HUES64 (cell line): ENCODE results near the gene BOD1.

Source experiments
- H3K27ac ChIP-seq: 2 replicates; pipeline ENCODE4 v1.7.0; 2013; ENCODE audit warnings: low read depth, low read length, inconsistent platforms
- H3K27me3 ChIP-seq: 2 replicates; pipeline ENCODE4 v1.6.1; 2013; ENCODE audit warnings: mild to moderate bottlenecking, low read length; ENCODE audit not compliant: insufficient read depth
- H3K36me3 ChIP-seq: 2 replicates; pipeline ENCODE4 v1.6.1; 2013; ENCODE audit warnings: mild to moderate bottlenecking, low read length; ENCODE audit not compliant: insufficient read depth
- H3K4me1 ChIP-seq: 2 replicates; pipeline ENCODE4 v1.6.1; 2013; ENCODE audit warnings: mild to moderate bottlenecking, low read length, moderate library complexity; ENCODE audit not compliant: insufficient read depth
- H3K4me3 ChIP-seq: 2 replicates; pipeline ENCODE4 v1.5.1; 2013; ENCODE audit warnings: mild to moderate bottlenecking, low read length, moderate library complexity
- H3K9ac ChIP-seq: 2 replicates; pipeline ENCODE4 v1.6.1; 2013; ENCODE audit warnings: mild to moderate bottlenecking, low read depth, low read length
- H3K9me3 ChIP-seq: 2 replicates; pipeline ENCODE4 v1.6.1; 2013; ENCODE audit warnings: low read depth, low read length; ENCODE audit not compliant: insufficient read depth
- WGBS: fragments of 150-250, 120-280 bp; methylation state at CpG from one replicate; pipeline ENCODE4 v1.1.7; 2013; ENCODE audit warnings: missing lambda C conversion rate; 5-methylcytosine and 5-hydroxymethylcytosine counted together

Gene BOD1

GRCh38 chr5:173625673-173626504, 9.4 kb upstream of the BOD1 start:
- WGBS = 89% methylated on average over 6 of the region's 6 CpGs
- Histone ChIP-seq H3K9ac (no peak overlapping the region), H3K36me3 (no peaks in the 10 kb centered on the region)

DNA sequence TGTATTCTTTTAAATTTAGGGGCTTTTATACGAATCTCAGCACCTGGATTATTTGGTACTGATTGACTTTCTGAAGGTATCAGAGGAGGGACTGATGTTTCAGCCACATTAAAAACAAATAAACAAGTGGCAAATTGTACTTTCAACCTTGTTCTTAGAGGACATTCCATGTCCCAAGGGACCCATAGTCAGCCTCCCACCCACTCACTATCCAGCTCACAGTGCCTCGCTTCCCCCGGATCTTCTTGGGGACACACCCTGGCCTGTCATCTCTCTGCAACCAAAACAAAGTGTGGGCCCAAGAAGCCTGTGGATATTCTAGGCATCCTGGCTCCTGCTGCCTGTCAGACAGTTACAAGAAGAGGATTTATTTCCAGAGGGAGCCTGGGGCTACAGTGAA, 8.8 kb upstream of the BOD1 start:
- H3K4me1 ChIP-seq = peaks cover 26% of the 10 kb centered on the region
- no peaks in the 10 kb centered on the region for H3K36me3 ChIP-seq
- no peaks in the 10 kb centered on the region for H3K27me3 ChIP-seq
- H3K9ac ChIP-seq = no peak overlapping the region
- no peaks in the 10 kb centered on the region for H3K9me3 ChIP-seq
- no peak overlapping the region for H3K27ac ChIP-seq
- H3K4me3 ChIP-seq = no peak overlapping the region
- WGBS = 95% methylated on average over 3 of the region's 3 CpGs

More at GRCh38 chr5:173625673-173626504, 9.4 kb upstream of the BOD1 start:
- Histone ChIP-seq H3K9me3 (no peaks in the 10 kb centered on the region), H3K27me3 (no peaks in the 10 kb centered on the region), H3K27ac (no peak overlapping the region), H3K4me1 (peaks cover 26% of the 10 kb centered on the region), H3K4me3 (no peak overlapping the region)

- WGBS = 92% methylated on average over 5 of the region's 5 CpGs
- no peak overlapping the region for H3K4me3 ChIP-seq
These were observed 7.8 kb upstream of the BOD1 start for GRCh38 chr5:173624282-173624681.

DNA sequence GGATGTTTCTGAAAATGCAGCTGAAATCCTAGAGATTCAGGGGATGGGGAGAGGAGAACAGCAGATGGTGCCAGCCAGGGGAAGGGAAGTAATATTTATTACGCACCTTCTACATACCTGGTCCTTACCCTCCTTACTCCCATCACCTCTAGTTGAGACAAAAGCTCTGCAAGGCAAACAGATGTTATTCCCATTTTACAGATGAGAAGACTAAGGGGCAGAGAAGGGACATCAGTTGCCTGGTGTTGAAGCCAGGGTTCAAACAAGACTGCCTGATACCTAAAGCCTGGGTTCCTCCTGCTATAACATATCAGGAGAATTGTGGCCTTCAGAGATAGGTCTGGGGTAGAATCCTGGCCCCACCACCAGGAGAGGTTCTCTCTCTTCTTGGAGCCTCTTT, 7.3 kb upstream of the BOD1 start:
- WGBS = 83% methylated on average over 1 of the region's 1 CpG
- Histone ChIP-seq H3K36me3 (no peaks in the 10 kb centered on the region), H3K4me1 (peaks cover 20% of the 10 kb centered on the region)

More at GRCh38 chr5:173624282-173624681, 7.8 kb upstream of the BOD1 start:
- no peaks in the 10 kb centered on the region for H3K9me3 ChIP-seq
- no peaks in the 10 kb centered on the region for H3K36me3 ChIP-seq
- peaks cover 25% of the 10 kb centered on the region for H3K4me1 ChIP-seq
- H3K27me3 ChIP-seq = no peaks in the 10 kb centered on the region
- H3K27ac ChIP-seq = no peak overlapping the region
- no peak overlapping the region for H3K9ac ChIP-seq

GRCh38 chr5:173623296-173623771, 6.9 kb upstream of the BOD1 start:
- H3K27me3 ChIP-seq = no peaks in the 10 kb centered on the region
- H3K4me3 ChIP-seq = no peak overlapping the region
- H3K36me3 ChIP-seq = no peaks in the 10 kb centered on the region
- no peaks in the 10 kb centered on the region for H3K9me3 ChIP-seq
- WGBS = 97% methylated on average over 10 of the region's 10 CpGs
- no peak overlapping the region for H3K9ac ChIP-seq
- no peak overlapping the region for H3K27ac ChIP-seq
- H3K4me1 ChIP-seq = peaks cover 16% of the 10 kb centered on the region

More for the DNA sequence above, 7.3 kb upstream of the BOD1 start:
- Histone ChIP-seq H3K9ac (no peak overlapping the region), H3K4me3 (no peak overlapping the region), H3K27ac (no peak overlapping the region), H3K27me3 (no peaks in the 10 kb centered on the region), H3K9me3 (no peaks in the 10 kb centered on the region)

DNA sequence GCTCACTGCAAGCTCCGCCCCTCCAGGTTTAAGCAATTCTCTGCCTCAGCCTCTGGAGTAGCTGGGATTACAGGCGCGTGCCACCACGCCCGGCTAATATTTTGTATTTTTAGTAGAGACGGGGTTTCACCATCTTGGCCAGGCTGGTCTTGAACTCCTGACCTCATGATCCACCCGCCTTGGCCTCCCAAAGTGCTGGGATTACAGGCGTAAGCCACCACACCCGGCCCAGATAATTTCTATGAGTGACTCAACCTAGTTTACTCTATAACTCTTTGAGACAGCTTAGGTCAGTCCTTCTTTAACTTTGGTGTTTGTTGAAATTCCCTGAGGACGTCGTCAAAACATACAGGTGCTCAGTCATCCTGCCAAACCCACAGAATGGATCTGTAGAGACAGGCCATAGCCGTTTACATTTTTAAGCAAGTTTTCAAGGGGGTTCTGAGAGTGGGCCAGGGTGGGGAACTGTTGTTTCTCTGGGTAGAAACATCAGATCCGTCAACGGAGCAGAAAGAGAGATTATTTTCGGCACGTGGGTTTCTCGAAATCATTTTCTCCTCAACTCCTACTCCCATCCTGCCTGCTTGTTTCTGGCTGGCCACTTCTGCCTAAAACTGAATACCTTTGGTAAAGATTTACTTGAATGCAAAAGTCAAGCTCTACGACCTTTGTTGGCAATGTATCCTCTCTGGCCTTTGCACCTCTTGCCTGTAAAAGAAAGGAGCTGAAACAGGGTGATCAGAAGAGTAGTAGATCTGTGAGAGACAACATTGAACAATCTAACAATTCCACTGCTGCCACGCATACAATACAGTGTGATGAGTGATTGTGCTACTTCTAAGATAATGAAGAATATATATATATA, 6.0 kb upstream of the BOD1 start:
- Histone ChIP-seq H3K27ac (no peak overlapping the region), H3K36me3 (no peaks in the 10 kb centered on the region), H3K9ac (no peak overlapping the region), H3K4me1 (peaks cover 6% of the 10 kb centered on the region), H3K9me3 (no peaks in the 10 kb centered on the region), H3K4me3 (no peak overlapping the region), H3K27me3 (no peaks in the 10 kb centered on the region)
- 93% methylated on average over 16 of the region's 19 CpGs for WGBS

DNA sequence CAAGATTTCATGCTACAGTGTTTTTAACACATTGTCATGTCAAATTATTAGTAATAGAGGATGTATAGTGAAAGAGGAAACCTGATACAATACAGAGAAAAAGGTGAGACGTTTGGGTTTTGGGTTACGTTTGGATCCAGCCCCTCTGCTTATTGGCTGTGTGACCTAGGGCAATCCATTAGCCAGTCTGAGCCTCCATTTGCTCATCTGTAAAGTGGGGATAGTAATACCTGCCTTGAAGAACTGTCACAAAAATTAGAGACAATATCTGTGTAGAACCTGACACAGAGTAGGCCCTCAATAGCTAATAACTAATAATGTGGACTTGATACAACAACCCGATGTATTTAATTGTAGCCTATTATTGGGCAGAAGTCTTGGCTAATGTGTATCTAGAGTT, 4.3 kb upstream of the BOD1 start:
- no peaks in the 10 kb centered on the region for H3K36me3 ChIP-seq
- no peak overlapping the region for H3K27ac ChIP-seq
- H3K9ac ChIP-seq = no peak overlapping the region
- H3K9me3 ChIP-seq = no peaks in the 10 kb centered on the region
- 77% methylated on average over 3 of the region's 3 CpGs for WGBS
- no peak overlapping the region for H3K4me3 ChIP-seq
- no peaks in the 10 kb centered on the region for H3K27me3 ChIP-seq
- H3K4me1 ChIP-seq = peaks cover 7% of the 10 kb centered on the region

GRCh38 chr5:173618927-173619519, 2.6 kb upstream of the BOD1 start:
- H3K9me3 ChIP-seq = no peaks in the 10 kb centered on the region
- no peak overlapping the region for H3K27ac ChIP-seq
- H3K9ac ChIP-seq = no peak overlapping the region
- no peak overlapping the region for H3K4me3 ChIP-seq
- H3K36me3 ChIP-seq = peaks cover 10% of the 10 kb centered on the region; the same call in 1 of the 2 replicates
- WGBS = 44% methylated on average over 7 of the region's 7 CpGs
- H3K4me1 ChIP-seq = peaks cover 20% of the 10 kb centered on the region
- no peaks in the 10 kb centered on the region for H3K27me3 ChIP-seq

DNA sequence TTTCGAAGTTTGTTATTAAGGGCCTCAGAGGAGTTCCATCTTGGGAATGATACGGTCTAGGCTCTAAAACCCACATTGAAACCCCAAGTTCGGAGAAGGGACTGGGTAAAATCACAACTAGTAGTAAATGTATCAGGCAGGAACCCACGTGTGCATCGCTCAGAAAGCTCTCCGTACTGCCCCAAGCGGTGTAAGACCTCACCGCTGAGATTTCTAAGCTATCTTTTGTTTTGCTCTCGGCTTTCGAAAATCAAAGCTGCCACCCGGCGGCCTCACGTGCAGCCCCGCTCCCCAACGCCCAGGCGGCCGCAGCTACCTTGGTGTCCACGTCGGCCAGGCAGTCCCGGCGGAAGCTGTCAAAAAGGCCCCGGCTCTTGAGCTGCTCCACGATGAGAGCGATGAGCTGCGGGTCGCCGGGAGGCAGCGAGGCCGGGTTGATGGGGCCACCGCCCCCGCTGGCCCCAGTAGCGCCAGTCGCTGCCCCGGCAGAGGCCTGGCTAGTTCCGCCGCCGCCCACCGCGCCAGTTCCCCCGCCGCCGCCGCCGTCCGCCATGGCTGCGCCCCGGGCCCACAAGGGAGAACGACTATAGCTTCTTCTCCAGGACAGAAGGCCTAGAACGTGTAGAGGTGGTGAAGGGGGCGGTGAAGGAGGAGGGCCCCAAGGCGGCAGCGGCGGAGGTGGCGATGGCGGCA, 420 bp downstream of the BOD1 start:
- Histone ChIP-seq H3K9ac (peak overlapping the region; percentile 90), H3K27ac (peak overlapping the region; percentile 94), H3K4me1 (peaks cover 23% of the 10 kb centered on the region), H3K9me3 (no peaks in the 10 kb centered on the region), H3K27me3 (no peaks in the 10 kb centered on the region), H3K4me3 (peak overlapping the region; percentile 91), H3K36me3 (peaks cover 40% of the 10 kb centered on the region)
- WGBS = under 1% methylated on average over 55 of the region's 55 CpGs

- H3K4me1 ChIP-seq = peaks cover 23% of the 10 kb centered on the region
- 0 out of 2 replicates have a peak overlapping the region, but pooled peaks have one; percentile 24 for H3K9ac ChIP-seq
- H3K4me3 ChIP-seq = peak overlapping the region; percentile 91
- WGBS = 70% methylated on average over 6 of the region's 7 CpGs
- H3K9me3 ChIP-seq = no peaks in the 10 kb centered on the region
- H3K36me3 ChIP-seq = peaks cover 54% of the 10 kb centered on the region
- H3K27ac ChIP-seq = no peak overlapping the region
- H3K27me3 ChIP-seq = no peaks in the 10 kb centered on the region
These were observed 1.9 kb downstream of the BOD1 start for GRCh38 chr5:173614591-173614990.
